SIG-M5 (cell line): ENCODE measurements around the gene NRTN.

Experiments
- DNase-seq: peaks from one replicate; lab custom pipeline; 2025; lab: John Stamatoyannopoulos, UW

Gene NRTN

DNA sequence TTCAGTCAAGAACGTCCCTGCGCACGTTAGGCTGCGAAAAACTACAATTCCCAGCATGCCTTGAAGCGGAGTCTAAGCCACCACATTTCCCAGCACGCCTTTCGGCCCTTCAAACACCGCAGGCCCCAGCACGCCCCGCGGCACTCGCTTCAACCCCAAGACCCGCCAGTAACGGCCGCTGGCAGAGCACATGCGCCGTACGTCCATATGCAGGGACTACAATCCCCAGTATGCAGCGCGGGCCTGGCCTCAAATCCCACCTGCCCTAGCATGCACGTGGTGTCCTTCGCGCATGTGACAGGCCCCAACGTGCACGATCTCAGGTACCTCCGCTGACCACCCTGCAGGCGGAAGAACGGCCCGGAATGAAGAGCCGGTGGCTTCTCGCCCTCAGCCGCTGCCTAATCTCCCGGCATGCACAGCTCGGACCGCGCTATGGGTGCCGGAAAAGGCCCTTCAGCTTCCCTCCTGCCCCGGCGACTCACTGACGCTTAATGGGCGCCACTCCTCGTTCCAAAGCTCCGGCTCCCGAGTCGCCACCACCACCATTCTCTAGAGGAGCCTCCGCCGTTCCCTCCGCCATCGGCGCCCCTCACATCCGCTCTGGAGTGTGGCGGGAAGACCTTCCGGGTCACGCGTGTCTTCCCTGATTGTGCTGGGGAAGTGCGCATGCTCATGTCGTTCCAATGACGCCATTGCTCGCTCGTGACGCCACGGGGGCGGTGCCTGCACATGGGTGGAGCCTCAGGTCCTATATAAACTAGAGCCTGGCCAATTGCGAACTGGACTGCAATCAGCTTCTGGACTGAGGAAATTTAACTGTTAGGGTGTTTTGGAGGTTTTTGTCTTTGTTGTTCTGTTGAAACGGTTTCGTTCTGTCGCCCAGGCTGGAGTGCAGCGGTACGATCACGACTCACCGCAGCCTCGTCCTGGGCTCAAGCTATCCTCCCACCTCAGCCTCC, 14.0 kb upstream of the NRTN start, which contains the start of gene DUS3L:
DUS3L (minus strand) TSS at position 605 of the 962 bp plus-strand sequence; CDS start at position 583, 22 bp downstream.
- DNase-seq = peak; percentile 73

DNA sequence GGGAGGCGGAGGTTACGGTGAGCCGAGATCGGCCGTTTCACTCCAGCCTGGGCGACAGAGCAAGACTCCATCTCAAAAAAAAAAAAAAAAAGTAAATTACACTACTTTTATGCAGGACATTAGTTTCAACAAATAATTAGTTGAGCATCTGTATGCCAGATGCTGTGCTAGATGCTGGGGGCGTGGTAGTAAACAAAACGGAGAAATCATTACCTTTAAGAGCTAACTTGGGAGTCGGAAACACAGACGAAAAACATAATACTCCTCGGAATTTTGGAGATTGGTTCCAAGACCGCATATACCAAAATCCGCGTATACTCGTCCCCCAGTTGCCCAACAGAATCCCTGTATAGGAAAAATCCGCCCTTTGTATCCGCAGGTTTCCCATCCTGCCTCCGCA, 12.6 kb upstream of the NRTN start:
- no peak for DNase-seq

GRCh38 chr19:5793188-5793587, 11.7 kb upstream of the NRTN start:
- DNase-seq = no peak

- DNase-seq = no peak
Observed at GRCh38 chr19:5795382-5795919, 9.4 kb upstream of the NRTN start.

DNA sequence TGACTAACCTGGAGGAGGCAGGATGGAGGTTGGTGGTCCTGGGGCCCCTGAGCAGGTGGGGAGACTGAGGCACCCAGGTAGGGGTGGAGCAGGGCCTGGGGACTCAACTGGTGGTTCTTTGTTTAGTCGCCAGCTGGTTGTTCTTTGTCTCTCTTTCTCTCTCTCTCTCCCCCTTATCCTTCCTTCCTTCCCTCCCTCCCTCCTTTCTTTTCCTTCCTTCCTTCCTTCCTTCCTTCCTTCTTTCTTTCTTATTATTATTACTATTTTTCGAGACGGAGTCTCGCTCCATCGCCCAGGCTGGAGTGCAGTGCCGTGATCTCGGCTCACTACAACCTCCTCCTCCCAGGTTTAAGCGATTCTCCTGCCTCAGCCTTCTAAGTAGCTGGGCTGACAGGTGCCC, 6.6 kb upstream of the NRTN start:
- DNase-seq = no peak

GRCh38 chr19:5799247-5800241, 5.3 kb upstream of the NRTN start:
- DNase-seq = no peak

GRCh38 chr19:5800361-5801270, 4.3 kb upstream of the NRTN start:
- no peak for DNase-seq

DNA sequence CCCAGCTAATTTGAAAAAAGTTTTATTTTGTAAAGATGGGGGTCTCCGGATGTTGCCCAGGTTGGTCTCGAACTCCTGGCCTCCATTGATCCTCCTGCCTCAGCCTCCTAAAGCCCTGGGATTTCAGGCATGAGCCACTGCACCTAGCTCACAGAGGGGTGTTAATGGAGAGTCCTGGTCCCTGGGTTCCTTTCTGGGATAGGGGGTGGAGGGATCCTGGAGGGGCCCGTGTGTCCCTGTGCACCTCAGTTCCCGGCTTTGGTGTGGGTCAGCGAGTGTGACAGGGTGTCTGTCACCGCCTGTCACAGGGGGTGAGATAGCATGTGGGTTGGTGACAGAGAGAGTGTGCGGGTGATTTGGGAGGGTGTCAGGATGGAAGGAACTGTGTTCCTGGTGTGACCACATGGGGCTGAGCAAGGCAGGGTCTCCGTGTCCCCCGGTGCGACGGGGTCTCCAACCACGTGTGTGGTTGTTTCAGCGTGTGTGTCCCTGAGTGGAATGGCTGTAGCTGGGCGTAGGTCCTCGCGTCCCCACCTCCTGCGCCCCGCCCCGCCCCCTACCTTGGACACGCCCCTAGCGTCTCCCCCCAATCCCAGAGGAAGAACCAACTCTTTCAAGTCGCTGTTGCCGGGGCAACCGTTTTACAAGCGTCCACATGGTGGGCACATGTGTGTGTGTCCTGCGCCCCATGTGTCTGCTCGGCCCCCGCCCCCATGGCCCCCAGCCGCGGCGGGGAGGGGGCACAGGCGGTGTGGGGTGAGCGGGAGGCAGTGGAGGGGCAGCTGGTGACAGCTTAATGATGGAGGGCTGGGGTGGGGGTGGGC, 2.9 kb upstream of the NRTN start:
- no peak for DNase-seq

- DNase-seq = no peak
Observed at GRCh38 chr19:5803441-5803751, 1.5 kb upstream of the NRTN start.

GRCh38 chr19:5803752-5804515, 933 bp upstream of the NRTN start:
- peak; percentile 15 for DNase-seq

DNA sequence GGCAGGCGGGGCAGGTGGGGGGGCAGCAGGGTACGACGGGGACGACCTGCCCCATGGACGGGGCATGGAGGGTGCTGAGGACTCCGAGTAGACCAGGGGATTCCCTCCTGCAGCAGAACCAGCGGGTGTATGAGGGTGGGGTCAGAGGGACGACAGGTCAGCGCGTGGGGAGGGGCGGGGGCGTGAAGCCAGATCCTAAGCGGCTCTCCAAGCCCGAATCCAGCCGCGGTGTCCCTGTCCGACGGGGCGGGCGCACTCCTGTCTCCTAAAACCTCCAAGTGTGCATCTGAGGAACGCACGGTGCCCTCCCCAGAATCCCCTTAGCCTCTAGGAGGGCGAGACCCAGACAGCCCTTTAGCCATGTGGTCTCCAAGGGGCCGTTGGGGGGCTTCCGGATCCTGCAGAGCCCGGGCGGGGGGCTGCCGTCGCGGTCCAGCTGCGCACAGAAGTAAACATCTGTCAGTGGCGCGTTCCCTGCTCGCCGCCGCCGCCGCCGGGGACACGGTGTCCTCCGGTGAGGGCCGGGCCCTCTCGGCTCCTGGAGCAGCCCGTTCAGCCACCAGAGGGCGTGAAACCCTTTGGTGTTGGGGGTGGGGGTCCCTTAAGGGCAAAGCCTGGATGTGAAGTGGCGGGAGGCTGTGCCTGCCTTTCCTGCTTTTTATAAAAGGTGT, 730 bp downstream of the NRTN start:
- no peak for DNase-seq

DNA sequence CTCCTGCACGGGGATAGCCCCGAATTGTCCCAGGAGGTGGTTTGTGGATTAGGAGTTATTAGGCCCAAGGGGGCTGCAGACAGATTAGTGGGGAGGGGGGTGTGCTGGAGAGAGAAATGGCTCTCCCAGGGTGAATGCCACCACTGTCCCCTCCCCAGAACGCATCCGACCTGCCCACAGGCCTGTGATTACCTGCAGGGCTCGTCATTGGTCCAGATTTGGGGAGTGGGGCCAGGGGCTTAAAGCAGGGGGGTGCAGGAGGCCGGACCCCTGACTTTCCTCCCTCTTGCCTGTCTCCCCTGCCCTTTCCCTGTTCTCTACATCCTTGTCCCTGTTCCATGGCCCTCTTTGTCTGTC, 1.2 kb downstream of the NRTN start:
- DNase-seq = no peak

GRCh38 chr19:5806905-5807304, 2.0 kb downstream of the NRTN start:
- no peak for DNase-seq

- no peak for DNase-seq
Observed at GRCh38 chr19:5808120-5808816, 3.4 kb downstream of the NRTN start.

DNA sequence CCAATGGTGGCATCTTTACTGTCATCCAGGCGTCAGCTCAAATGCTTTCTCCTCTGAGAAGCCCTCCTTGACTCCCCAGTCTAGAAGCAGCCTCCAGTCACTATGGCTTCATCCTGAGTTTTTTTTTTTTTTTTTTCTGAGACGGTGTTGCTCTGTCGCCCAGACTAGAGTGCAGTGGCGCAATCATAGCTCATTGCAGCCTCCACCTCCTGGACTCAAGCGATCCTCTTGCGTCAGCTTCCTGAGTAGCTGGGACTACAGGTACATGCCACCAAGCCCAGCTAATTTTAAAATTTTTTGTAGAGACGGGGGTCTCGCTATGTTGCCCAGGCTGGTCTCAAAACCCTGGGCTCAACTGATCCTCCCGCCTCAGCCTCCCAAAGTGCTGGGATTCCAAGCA, 4.2 kb downstream of the NRTN start:
- no peak for DNase-seq

GRCh38 chr19:5809469-5809868, 4.6 kb downstream of the NRTN start:
- DNase-seq = no peak

GRCh38 chr19:5811117-5811516, 6.2 kb downstream of the NRTN start:
- DNase-seq = no peak

DNA sequence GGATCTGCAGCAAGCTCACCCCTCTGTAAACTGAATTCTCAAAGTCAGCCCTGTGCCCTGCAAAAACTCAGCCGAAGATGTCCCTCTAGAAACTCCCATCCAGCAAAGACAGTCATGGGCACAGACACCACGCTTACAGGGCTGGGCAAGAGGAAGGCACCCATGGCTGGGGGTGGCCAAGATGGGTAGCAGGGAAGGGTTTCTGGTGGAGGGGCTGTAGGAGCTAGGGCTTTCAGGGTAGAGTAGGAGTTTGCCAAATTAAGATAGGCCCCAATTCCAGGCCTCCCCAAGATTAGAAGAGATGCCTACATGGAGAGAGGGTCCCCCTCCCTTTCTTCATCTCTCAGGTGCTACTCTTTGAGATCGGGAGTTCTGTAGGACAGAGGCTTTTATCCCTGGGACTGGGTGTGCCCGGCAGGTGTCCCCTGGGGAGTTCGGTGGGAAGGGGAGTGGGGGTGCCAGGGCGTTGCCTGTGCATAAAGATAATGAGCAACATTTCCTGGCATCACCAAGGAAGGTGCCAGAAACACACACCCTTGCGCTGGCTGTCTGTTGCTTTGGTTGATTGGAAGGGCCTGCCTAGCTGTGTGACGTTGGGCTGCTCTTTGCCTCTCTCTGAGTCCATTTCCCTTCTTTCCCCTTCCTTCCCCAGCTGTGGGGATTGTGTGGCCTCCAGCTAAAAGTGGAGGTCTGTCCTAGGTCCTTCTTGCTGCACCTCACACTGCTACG, 9.4 kb downstream of the NRTN start:
- no peak for DNase-seq
